Activated CD8-positive, alpha-beta T cell treated with anti-CD3 and anti-CD28 coated beads, Interleukin-2, amount 10 ng/mL, durations not matched to agents 7 days and 5 days (primary cell): ENCODE results near the gene MRPL34. TPM values are rescaled to one million over a fixed set of nuclear protein-coding genes. Genes with fewer than 3 reads are reported as not detected.

Experiments
- ATAC-seq: fragments of 150-1000 bp; cut with Tn5 transposase; one replicate; pipeline ENCODE4 v1.10.0; 2021; ENCODE audit warnings: moderate library complexity
- CTCF ChIA-PET: fragments of 350-600 bp; sonication (Branson Sonifier 250); formaldehyde crosslinking; loops from one replicate; lab custom pipeline; 2021; ENCODE audit warnings: antibody characterized with exemption; lab: Charles Lee
- POLR2A ChIA-PET: fragments of 350-600 bp; sonication (Branson Sonifier 250); formaldehyde crosslinking; loops from one replicate; lab custom pipeline; 2021; ENCODE audit warnings: antibody characterized with exemption; lab: Charles Lee
- DNase-seq: peaks from one replicate; pipeline ENCODE4 v3.0.0-alpha.2; 2020
- H3K27ac Mint-ChIP-seq: one replicate; pipeline ENCODE4 v1.8.0; 2021; ENCODE audit warnings: mild to moderate bottlenecking, mixed read lengths
- H3K27me3 Mint-ChIP-seq: one replicate; pipeline ENCODE4 v1.8.0; 2021; ENCODE audit warnings: low read depth, mixed read lengths
- H3K36me3 Mint-ChIP-seq: one replicate; pipeline ENCODE4 v1.8.0; 2021; ENCODE audit warnings: low read depth, mixed read lengths
- H3K4me1 Mint-ChIP-seq: one replicate; pipeline ENCODE4 v1.8.0; 2021; ENCODE audit warnings: low read depth, mixed read lengths
- H3K4me3 Mint-ChIP-seq: one replicate; pipeline ENCODE4 v1.8.0; 2021; ENCODE audit warnings: mild to moderate bottlenecking, mixed read lengths
- H3K9me3 Mint-ChIP-seq: one replicate; pipeline ENCODE4 v1.8.0; 2022; ENCODE audit warnings: mixed read lengths; ENCODE audit not compliant: insufficient read depth
- total RNA-seq, 2 experiments: library from RNA; stranded (reverse); gene quantifications; one replicate each; pipeline ENCODE4 v1.2.3, GENCODE V29; 2021

MRPL34 gene
- 100 to 1,000 TPM; 112 to 126 TPM for total RNA-seq

DNA sequence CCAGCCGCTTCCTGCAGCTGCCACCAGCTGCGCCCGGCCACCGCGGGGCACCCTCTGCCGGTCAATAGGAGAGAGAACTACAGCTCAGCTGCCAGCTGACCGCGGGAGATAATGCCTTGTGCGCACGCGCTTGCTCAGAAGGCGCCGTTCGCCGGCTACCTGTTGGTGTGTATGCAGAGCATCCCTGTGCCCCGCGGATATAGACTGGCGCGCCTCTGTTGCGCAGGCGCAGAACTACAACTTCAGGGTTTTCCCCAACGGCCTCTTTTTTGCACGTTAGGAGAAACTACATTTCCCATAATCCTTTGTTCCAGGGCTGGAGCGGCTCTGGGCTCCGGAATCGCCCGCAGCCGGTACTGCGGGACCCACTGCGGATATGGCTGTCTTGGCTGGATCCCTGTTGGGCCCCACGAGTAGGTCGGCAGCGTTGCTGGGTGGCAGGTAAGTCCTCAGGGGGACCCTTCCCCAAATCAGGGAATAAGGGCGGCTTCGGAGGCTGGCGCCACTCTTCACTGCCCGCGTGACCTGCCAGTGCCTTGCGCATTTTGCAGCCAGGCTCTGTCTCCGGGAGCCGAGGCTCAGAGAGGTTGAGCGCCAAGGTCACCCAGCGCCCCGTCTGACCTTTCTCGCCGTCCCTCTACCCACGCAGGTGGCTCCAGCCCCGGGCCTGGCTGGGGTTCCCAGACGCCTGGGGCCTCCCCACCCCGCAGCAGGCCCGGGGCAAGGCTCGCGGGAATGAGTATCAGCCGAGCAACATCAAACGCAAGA lies at the start of gene MRPL34:
MRPL34 (plus strand) TSS at position 356 of the 768 bp plus-strand sequence; CDS start at position 377, 21 bp downstream.
- Mint-ChIP-seq H3K9me3 (no peaks in the 10 kb centered on the region), H3K36me3 (peaks cover 12% of the 10 kb centered on the region), H3K4me1 (peaks cover 61% of the 10 kb centered on the region), H3K4me3 (peak within 1 kb of the TSS; percentile 90), H3K27me3 (no peaks in the 10 kb centered on the region), H3K27ac (peak within 1 kb of the TSS; percentile 92)
- peak; percentile 72 for ATAC-seq
- ChIA-PET CTCF (interaction anchor here (0.6 to 4.8 kb wide), 22 partner anchors 13 to 215 kb away, joined by 3 to 27 read pairs (median 3); partner anchors contain the start of genes ANO8, USE1 and USHBP1), POLR2A (interaction anchor here (0.5 to 1.0 kb wide), 5 partner anchors 28 to 247 kb away, joined by 3 to 4 read pairs (median 3); partner anchors contain the start of gene GTPBP3)
- peak; percentile 98 for DNase-seq

DNA sequence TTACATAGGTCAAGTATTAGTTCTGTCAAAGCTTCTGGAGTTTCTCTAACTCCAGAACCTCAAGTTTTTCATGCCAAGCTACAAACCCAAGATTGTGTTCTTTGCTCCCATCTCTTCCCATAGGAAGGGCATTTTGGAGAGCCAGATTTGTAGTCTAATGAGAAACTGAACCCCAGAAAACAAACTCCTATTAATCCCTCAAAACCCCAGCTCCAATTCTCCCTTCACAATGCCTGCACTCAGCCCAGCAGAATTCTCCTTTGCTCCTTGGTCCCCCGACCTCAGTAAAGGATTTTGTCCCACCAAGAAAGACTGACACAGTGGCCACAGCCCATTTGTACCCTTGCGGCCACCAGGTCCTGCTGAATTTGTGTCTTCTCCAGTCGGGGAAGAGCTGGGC lies 49.5 kb upstream of the MRPL34 start:
- Mint-ChIP-seq H3K27ac (no peak overlapping the region), H3K27me3 (peaks cover 2% of the 10 kb centered on the region)
- POLR2A ChIA-PET = interaction anchor here (0.5 to 1.4 kb wide), 2 partner anchors 9 to 372 kb away, joined by 3 to 4 read pairs; partner anchors contain the start of gene USHBP1

DNA sequence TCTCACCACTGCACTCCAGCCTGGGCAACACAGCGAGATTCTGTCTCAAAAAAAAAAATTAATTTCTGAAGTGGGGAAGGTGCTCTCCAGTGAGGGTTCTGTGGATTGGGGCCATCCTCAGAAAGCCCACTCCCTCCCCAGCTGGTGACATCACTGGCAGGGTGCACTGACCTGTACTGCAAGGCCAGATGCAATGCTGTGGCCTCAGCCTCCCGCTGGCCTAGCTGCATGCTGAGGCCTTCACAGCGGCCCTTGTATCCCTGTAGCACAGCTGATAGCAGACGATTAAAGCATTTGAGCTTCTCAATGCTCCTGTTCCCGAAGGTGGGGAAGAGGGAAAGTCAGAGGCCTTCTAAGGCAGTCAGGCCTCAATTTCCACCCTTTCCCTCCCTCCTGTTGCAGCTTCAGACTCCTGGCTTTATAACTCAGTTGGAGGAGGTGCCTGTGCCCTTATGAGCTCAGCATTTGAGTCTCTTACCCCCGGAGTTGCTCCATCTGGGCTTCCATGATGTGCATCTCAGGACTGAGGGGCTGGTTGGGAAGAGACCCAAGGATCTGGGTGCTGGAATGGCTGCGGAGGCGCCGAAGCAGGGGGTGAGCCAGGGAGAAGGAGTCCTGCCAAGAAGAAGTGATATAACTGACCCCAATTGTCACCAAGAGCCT lies 46.4 kb upstream of the MRPL34 start:
- Mint-ChIP-seq H3K4me1 (peaks cover 7% of the 10 kb centered on the region), H3K36me3 (no peaks in the 10 kb centered on the region), H3K4me3 (no peak overlapping the region), H3K9me3 (no peaks in the 10 kb centered on the region), H3K27ac (no peak overlapping the region), H3K27me3 (peaks cover 2% of the 10 kb centered on the region)
- ChIA-PET POLR2A (interaction anchor here (0.7 to 1.0 kb wide), 2 partner anchors 19 to 27 kb away, joined by 3 read pairs; no protein-coding TSS in a partner anchor), CTCF (interaction anchor here (1.1 to 10.9 kb wide), 7 partner anchors 8 to 25 kb away, joined by 3 to 109 read pairs (median 5); partner anchors contain the start of genes ANKLE1 and BABAM1)
- ATAC-seq (no peak), DNase-seq (no peak)

More for the DNA sequence above, 49.5 kb upstream of the MRPL34 start:
- no peaks in the 10 kb centered on the region for H3K9me3 Mint-ChIP-seq
- peaks cover 6% of the 10 kb centered on the region for H3K4me1 Mint-ChIP-seq
- no peak overlapping the region for H3K4me3 Mint-ChIP-seq
- DNase-seq = no peak
- H3K36me3 Mint-ChIP-seq = no peaks in the 10 kb centered on the region
- CTCF ChIA-PET = interaction anchor here (0.7 to 2.7 kb wide), 3 partner anchors 21 to 53 kb away, joined by 3 to 7 read pairs (median 4); partner anchors contain the start of gene DDA1
- no peak for ATAC-seq

DNA sequence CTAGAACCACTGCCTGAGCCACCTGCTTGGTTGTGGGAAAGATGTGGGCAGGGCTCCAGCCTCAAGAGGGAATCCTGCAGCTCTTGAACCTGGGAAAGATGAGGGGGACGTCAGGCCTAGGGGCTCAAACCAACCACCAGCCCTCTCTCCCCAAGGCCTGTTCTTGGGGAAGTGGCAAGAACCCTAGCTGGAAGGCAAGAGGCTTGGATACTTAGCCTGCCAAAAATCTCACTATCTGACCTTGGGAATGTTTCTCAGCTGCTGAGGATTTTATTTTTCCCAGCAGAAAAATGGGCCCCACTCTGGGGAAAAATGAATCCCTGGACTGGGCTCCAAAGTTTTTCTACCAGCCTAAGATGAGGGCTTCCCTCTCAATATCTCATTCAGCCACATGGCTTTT lies 45.7 kb upstream of the MRPL34 start:
- H3K36me3 Mint-ChIP-seq = no peaks in the 10 kb centered on the region
- H3K27me3 Mint-ChIP-seq = peaks cover 2% of the 10 kb centered on the region
- H3K4me1 Mint-ChIP-seq = peaks cover 14% of the 10 kb centered on the region
- ATAC-seq (no peak), DNase-seq (no peak)
- no peak overlapping the region for H3K4me3 Mint-ChIP-seq
- no peaks in the 10 kb centered on the region for H3K9me3 Mint-ChIP-seq
- POLR2A ChIA-PET = interaction anchor here (0.7 kb wide), 1 partner anchor 27 kb away, joined by 3 read pairs; no protein-coding TSS in a partner anchor
- H3K27ac Mint-ChIP-seq = no peak overlapping the region
- CTCF ChIA-PET = interaction anchor here (0.6 to 10.9 kb wide), 26 partner anchors 8 to 206 kb away, joined by 3 to 109 read pairs (median 3); partner anchors contain the start of genes ANKLE1, MRPL34, MVB12A and USE1

GRCh38 chr19:17260842-17261325 lies 44.8 kb upstream of the MRPL34 start:
- no peak overlapping the region for H3K4me3 Mint-ChIP-seq
- ChIA-PET CTCF (interaction anchor here (0.6 to 10.9 kb wide), 27 partner anchors 9 to 205 kb away, joined by 3 to 109 read pairs (median 3); partner anchors contain the start of genes ANKLE1, MRPL34, MVB12A and USE1), POLR2A (no interaction called here)
- DNase-seq = peak; percentile 93
- peaks cover 2% of the 10 kb centered on the region for H3K27me3 Mint-ChIP-seq
- peaks cover 15% of the 10 kb centered on the region for H3K4me1 Mint-ChIP-seq
- no peaks in the 10 kb centered on the region for H3K9me3 Mint-ChIP-seq
- peak; percentile 100 for ATAC-seq
- no peak overlapping the region for H3K27ac Mint-ChIP-seq
- H3K36me3 Mint-ChIP-seq = no peaks in the 10 kb centered on the region

GRCh38 chr19:17262557-17262956 lies 43.1 kb upstream of the MRPL34 start:
- H3K36me3 Mint-ChIP-seq = no peaks in the 10 kb centered on the region
- no peak overlapping the region for H3K27ac Mint-ChIP-seq
- DNase-seq (no peak), ATAC-seq (no peak)
- H3K27me3 Mint-ChIP-seq = peaks cover 2% of the 10 kb centered on the region
- POLR2A ChIA-PET = no interaction called here
- no peak overlapping the region for H3K4me3 Mint-ChIP-seq
- no peaks in the 10 kb centered on the region for H3K9me3 Mint-ChIP-seq
- peaks cover 24% of the 10 kb centered on the region for H3K4me1 Mint-ChIP-seq
- CTCF ChIA-PET = interaction anchor here (1.2 to 10.9 kb wide), 3 partner anchors 18 to 20 kb away, joined by 3 to 109 read pairs (median 3); partner anchors contain the start of gene ANKLE1

- H3K9me3 Mint-ChIP-seq = no peaks in the 10 kb centered on the region
- H3K4me3 Mint-ChIP-seq = no peak overlapping the region
- peaks cover 2% of the 10 kb centered on the region for H3K27me3 Mint-ChIP-seq
- ChIA-PET POLR2A (interaction anchor here (0.5 to 0.7 kb wide), 3 partner anchors 8 to 44 kb away, joined by 3 to 4 read pairs (median 3); no protein-coding TSS in a partner anchor), CTCF (interaction anchor here (0.6 to 10.9 kb wide), 7 partner anchors 18 to 558 kb away, joined by 3 to 109 read pairs (median 3); partner anchors contain the start of gene ANKLE1)
- no peaks in the 10 kb centered on the region for H3K36me3 Mint-ChIP-seq
- no peak overlapping the region for H3K27ac Mint-ChIP-seq
- ATAC-seq (no peak), DNase-seq (no peak)
- peaks cover 33% of the 10 kb centered on the region for H3K4me1 Mint-ChIP-seq
Observed at GRCh38 chr19:17263712-17264640, 41.7 kb upstream of the MRPL34 start.

DNA sequence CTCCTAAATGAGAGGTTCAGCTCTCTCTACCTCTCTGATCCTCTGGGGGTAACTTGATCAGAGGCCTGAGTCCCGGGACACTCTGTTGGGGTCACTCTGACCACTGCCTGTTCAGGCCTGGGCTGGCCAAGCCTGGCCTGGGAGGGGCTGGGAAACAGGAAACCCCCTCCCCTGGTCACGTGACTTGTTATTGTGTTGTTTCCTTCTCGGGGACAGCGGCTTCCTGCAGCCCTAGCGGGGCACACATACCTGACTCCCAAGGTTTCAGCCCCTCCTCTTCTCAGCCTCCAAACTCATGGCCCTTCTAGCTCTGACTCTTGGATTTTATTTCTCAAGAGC lies 41.1 kb upstream of the MRPL34 start, which contains the start of gene USHBP1:
USHBP1 (minus strand) TSS at position 105 of the 339 bp plus-strand sequence. CDS start 446 bp downstream, outside the sequence.
- Mint-ChIP-seq H3K9me3 (no peaks in the 10 kb centered on the region), H3K36me3 (peaks cover 2% of the 10 kb centered on the region), H3K4me3 (no peak within 1 kb of the TSS), H3K27ac (no peak within 1 kb of the TSS), H3K4me1 (peaks cover 33% of the 10 kb centered on the region), H3K27me3 (peaks cover 2% of the 10 kb centered on the region)
- ChIA-PET CTCF (interaction anchor here (0.6 to 10.9 kb wide), 7 partner anchors 17 to 558 kb away, joined by 3 to 109 read pairs (median 3); partner anchors contain the start of gene ANKLE1), POLR2A (interaction anchor here (0.6 to 0.7 kb wide), 2 partner anchors 9 to 15 kb away, joined by 3 to 4 read pairs; no protein-coding TSS in a partner anchor)
- no peak for ATAC-seq
- DNase-seq = no peak

DNA sequence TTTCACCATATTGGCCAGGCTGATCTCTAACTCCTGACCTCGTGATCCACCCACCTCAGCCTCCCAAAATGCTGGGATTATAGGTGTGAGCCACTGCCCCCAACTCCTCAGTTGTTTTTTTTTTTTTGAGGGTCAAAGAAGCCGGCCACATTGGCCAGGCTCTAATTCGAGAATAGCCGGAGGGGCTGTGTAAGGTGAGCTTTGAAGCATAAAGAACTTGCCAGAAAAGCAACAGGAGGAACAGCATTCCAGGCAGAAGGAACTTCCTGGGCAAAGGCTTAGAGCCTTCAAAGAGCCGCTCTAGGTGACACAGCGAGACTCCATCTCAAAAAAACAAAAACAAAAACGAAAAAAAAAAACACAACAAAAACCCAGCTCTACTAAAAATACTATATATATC lies 39.6 kb upstream of the MRPL34 start:
- Mint-ChIP-seq H3K4me3 (no peak overlapping the region), H3K27ac (no peak overlapping the region), H3K4me1 (peaks cover 28% of the 10 kb centered on the region), H3K9me3 (no peaks in the 10 kb centered on the region), H3K36me3 (peaks cover 7% of the 10 kb centered on the region), H3K27me3 (no peaks in the 10 kb centered on the region)
- ChIA-PET CTCF (interaction anchor here (1.0 to 10.9 kb wide), 8 partner anchors 11 to 120 kb away, joined by 3 to 109 read pairs (median 6); partner anchors contain the start of genes ANKLE1 and USE1), POLR2A (interaction anchor here (1.3 to 2.9 kb wide), 4 partner anchors 10 to 43 kb away, joined by 3 to 15 read pairs (median 7); partner anchors contain the start of genes ANKLE1 and OCEL1)
- ATAC-seq = no peak
- DNase-seq = no peak

- DNase-seq = no peak
- Mint-ChIP-seq H3K4me1 (peaks cover 31% of the 10 kb centered on the region), H3K27ac (peak overlapping the region; percentile 88), H3K27me3 (no peaks in the 10 kb centered on the region), H3K36me3 (peaks cover 12% of the 10 kb centered on the region), H3K9me3 (no peaks in the 10 kb centered on the region), H3K4me3 (peak overlapping the region; percentile 90)
- ChIA-PET POLR2A (interaction anchor here (0.6 to 2.9 kb wide), 9 partner anchors 10 to 1125 kb away, joined by 3 to 15 read pairs (median 4); partner anchors contain the start of genes ANKLE1, OCEL1 and USE1), CTCF (interaction anchor here (0.9 to 10.9 kb wide), 16 partner anchors 8 to 199 kb away, joined by 3 to 109 read pairs (median 4); partner anchors contain the start of genes ABHD8, ANKLE1, DDA1 and USE1)
- no peak for ATAC-seq
Observed at GRCh38 chr19:17266589-17266974, 39.1 kb upstream of the MRPL34 start.
